ENCODE measurements around the gene HYI.

The HYI gene

DNA sequence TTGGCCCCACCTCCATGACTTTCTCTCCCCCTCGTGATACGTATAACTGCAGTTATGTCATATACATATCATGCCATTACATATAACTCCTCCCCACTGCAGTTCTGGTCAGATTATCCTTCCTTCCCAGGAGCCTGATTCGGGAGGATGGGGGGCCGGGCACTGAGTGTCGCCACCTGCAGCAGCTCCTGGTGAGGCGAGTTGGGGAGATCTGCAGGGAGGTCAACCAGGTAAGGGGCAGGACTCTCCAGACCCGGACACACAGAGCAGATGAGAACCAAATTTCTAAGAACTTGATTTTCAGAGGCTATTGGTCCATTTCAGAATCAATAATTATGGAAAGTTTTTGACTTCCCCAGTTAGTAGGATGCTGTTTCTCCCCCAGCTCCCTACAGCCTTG lies 19.5 kb downstream of the HYI start:
- Histone ChIP-seq H3K9ac (no peak overlapping the region), H3K27ac (no peak overlapping the region), H3K36me3 (ENCODE audit: control insufficient read depth, insufficient read depth, low read length) (no peaks in the 10 kb centered on the region), H3K79me2 (no peaks in the 10 kb centered on the region), H2AFZ (no peak overlapping the region), H3K27me3 (ENCODE audit: control insufficient read depth, insufficient read depth, low read length) (no peaks in the 10 kb centered on the region), H3K4me3 (ENCODE audit: low read depth, low read length) (no peak overlapping the region), H3K4me2 (ENCODE audit: low read length) (no peak overlapping the region), H3K9me3 (ENCODE audit: control insufficient read depth, low read length) (no peaks in the 10 kb centered on the region), H3K4me1 (peaks cover 2% of the 10 kb centered on the region)
- TF ChIP-seq, protein P1, sequence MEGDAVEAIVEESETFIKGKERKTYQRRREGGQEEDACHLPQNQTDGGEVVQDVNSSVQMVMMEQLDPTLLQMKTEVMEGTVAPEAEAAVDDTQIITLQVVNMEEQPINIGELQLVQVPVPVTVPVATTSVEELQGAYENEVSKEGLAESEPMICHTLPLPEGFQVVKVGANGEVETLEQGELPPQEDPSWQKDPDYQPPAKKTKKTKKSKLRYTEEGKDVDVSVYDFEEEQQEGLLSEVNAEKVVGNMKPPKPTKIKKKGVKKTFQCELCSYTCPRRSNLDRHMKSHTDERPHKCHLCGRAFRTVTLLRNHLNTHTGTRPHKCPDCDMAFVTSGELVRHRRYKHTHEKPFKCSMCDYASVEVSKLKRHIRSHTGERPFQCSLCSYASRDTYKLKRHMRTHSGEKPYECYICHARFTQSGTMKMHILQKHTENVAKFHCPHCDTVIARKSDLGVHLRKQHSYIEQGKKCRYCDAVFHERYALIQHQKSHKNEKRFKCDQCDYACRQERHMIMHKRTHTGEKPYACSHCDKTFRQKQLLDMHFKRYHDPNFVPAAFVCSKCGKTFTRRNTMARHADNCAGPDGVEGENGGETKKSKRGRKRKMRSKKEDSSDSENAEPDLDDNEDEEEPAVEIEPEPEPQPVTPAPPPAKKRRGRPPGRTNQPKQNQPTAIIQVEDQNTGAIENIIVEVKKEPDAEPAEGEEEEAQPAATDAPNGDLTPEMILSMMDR (IDR thresholded peaks at IDR 0.05), result no peak

DNA sequence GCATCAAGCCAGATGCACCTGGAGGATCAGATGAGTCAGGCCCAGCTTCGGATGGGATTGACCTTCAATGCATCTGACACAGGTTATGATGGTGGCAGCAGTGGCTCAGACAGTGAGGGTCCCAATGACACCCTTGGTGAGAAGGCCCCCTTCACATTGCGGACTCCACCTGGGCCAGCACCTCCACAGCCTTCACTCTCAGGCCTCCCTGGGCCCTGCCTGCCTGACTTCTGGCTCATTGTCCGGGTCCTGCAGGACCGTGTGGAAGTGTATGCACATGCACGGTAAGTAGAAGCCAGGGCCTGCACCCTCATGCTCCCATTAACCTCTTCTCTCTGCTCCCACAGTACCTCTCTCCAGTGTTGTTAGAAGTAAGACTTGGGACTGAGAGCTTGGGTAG lies 20.8 kb downstream of the HYI start:
- no peak overlapping the region for H3K9ac ChIP-seq
- H3K79me2 ChIP-seq, result no peaks in the 10 kb centered on the region
- no peaks in the 10 kb centered on the region for H3K36me3 ChIP-seq (ENCODE audit: control insufficient read depth, insufficient read depth, low read length)
- H3K4me2 ChIP-seq (ENCODE audit: low read length), result no peak overlapping the region
- no peak overlapping the region for H3K4me3 ChIP-seq (ENCODE audit: low read depth, low read length)
- no peaks in the 10 kb centered on the region for H3K27me3 ChIP-seq (ENCODE audit: control insufficient read depth, insufficient read depth, low read length)
- TF ChIP-seq, protein P1 (IDR thresholded peaks at IDR 0.05), result no peak
- peaks cover 2% of the 10 kb centered on the region for H3K4me1 ChIP-seq
- no peak overlapping the region for H3K27ac ChIP-seq
- H3K9me3 ChIP-seq (ENCODE audit: control insufficient read depth, low read length), result no peaks in the 10 kb centered on the region
- no peak overlapping the region for H2AFZ ChIP-seq

DNA sequence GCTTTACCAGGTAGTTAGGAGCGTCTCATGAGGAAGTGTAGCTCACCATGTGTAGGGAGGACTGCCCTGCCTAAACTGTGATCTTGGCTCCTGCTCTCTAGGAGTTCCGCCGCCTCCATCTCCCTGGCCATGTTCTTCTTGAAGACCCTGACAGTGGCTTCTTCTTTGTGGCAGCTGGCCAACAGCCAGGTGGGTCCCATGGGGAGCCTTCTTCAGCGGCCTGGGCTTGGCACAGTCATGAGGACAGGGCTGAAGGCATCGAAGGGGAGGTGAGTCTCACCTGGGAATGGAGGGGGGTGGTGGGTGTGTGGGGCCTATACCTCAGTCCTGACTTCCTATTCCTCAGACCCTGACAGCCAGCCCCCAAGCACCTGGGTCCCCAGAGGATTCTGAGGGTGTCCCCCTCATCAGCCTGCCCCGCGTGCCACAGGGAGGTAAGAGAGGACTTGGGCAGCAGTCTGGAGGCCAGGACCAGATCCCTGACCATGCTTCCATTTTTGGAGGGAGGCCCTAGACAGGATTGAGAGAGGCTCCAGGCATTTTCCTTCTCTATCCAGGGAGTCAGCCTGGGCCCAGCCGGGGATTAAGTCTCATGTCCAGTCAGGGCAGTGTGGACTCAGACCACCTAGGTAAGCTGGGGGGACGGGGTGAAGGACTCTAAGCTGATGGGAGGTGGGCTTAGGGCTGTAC lies 21.4 kb downstream of the HYI start:
- H3K36me3 ChIP-seq (ENCODE audit: control insufficient read depth, insufficient read depth, low read length), result no peaks in the 10 kb centered on the region
- H3K4me3 ChIP-seq (ENCODE audit: low read depth, low read length), result no peak overlapping the region
- peaks cover 2% of the 10 kb centered on the region for H3K4me1 ChIP-seq
- no peaks in the 10 kb centered on the region for H3K27me3 ChIP-seq (ENCODE audit: control insufficient read depth, insufficient read depth, low read length)
- H3K79me2 ChIP-seq, result no peaks in the 10 kb centered on the region
- TF ChIP-seq, protein P1 (IDR thresholded peaks at IDR 0.05), result no peak
- no peak overlapping the region for H2AFZ ChIP-seq
- H3K27ac ChIP-seq, result no peak overlapping the region
- H3K9ac ChIP-seq, result no peak overlapping the region
- no peak overlapping the region for H3K4me2 ChIP-seq (ENCODE audit: low read length)
- H3K9me3 ChIP-seq (ENCODE audit: control insufficient read depth, low read length), result no peaks in the 10 kb centered on the region

DNA sequence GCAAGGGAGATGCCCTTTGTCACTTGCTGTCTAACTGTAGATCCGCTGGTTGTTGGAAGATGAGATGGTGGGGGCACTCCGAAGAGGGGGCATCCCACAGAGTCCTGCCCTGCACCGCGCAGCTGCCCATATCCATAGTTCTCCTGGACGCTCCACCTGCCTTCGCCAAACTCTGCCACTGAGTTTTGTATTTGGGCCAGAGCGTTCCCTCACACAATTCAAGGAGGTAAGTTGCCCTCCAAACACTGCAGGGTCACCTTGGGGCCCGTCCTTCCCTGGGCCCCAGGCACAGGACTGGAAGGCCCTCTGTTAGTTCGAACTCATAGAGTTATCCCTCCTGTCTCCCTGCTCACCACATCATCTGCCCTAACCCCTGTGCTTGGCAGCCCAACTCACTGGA lies 22.1 kb downstream of the HYI start:
- H3K79me2 ChIP-seq, result no peaks in the 10 kb centered on the region
- H3K9me3 ChIP-seq (ENCODE audit: control insufficient read depth, low read length), result no peaks in the 10 kb centered on the region
- no peak overlapping the region for H3K4me2 ChIP-seq (ENCODE audit: low read length)
- H3K36me3 ChIP-seq (ENCODE audit: control insufficient read depth, insufficient read depth, low read length), result no peaks in the 10 kb centered on the region
- no peak overlapping the region for H3K27ac ChIP-seq
- H3K27me3 ChIP-seq (ENCODE audit: control insufficient read depth, insufficient read depth, low read length), result no peaks in the 10 kb centered on the region
- no peak overlapping the region for H2AFZ ChIP-seq
- TF ChIP-seq, protein P1 (IDR thresholded peaks at IDR 0.05), result no peak
- no peak overlapping the region for H3K4me3 ChIP-seq (ENCODE audit: low read depth, low read length)
- H3K4me1 ChIP-seq, result peaks cover 2% of the 10 kb centered on the region
- no peak overlapping the region for H3K9ac ChIP-seq

DNA sequence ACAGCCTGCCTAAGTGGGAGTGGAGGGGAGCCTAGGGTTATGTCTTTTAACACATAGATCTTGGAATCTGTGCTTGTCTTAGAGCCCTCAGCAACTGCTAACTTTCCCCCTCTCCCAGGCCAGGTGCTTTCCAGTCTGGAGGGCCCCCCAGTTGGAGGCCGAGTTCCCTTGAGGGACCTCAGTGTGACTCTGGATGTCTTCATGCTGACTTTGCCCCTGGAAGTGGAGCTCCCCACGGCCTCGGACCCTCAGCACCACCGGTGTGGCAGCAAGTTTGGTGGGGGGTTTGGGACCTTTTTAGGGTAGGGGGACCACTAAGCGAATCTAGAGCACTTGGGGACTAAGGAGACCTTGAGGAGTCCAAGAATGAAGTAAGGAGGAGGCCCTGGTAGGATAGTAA lies 22.9 kb downstream of the HYI start:
- Histone ChIP-seq H3K4me2 (ENCODE audit: low read length) (no peak overlapping the region), H3K4me1 (no peaks in the 10 kb centered on the region), H2AFZ (no peak overlapping the region), H3K9me3 (ENCODE audit: control insufficient read depth, low read length) (no peaks in the 10 kb centered on the region), H3K36me3 (ENCODE audit: control insufficient read depth, insufficient read depth, low read length) (no peaks in the 10 kb centered on the region), H3K4me3 (ENCODE audit: low read depth, low read length) (no peak overlapping the region), H3K27ac (no peak overlapping the region), H3K79me2 (no peaks in the 10 kb centered on the region), H3K27me3 (ENCODE audit: control insufficient read depth, insufficient read depth, low read length) (no peaks in the 10 kb centered on the region), H3K9ac (no peak overlapping the region)
- TF ChIP-seq, protein P1 (IDR thresholded peaks at IDR 0.05), result no peak

Measured in parathyroid adenoma (tissue), 2 donors.